Liver (tissue), 9 donors: ENCODE data around the gene PLCB1. TPM values are rescaled to one million over a fixed set of nuclear protein-coding genes. Genes with fewer than 3 reads are reported as not detected.

Experiments
- DNase-seq: peaks from one replicate; pipeline ENCODE4 v3.0.0-alpha.2; 2017; ENCODE audit warnings: low spot score
- H3K27ac ChIP-seq, 2 donors: one replicate each; pipeline ENCODE4 v1.7.0; 2013; ENCODE audit warnings: inconsistent platforms in 2 of 2, low read length in 2 of 2, control low read depth in 1 of 2, low read depth in 1 of 2, mild to moderate bottlenecking in 1 of 2
- H3K27me3 ChIP-seq, 4 donors: one replicate each; pipeline versions ENCODE4 v1.6.1 to v1.7.0; 2013; ENCODE audit warnings: low read length in 3 of 4, inconsistent platforms in 1 of 4, mild to moderate bottlenecking in 1 of 4, moderate library complexity in 1 of 4; ENCODE audit not compliant: control insufficient read depth in 4 of 4, insufficient read depth in 4 of 4
- H3K36me3 ChIP-seq, 4 donors: one replicate each; pipeline versions ENCODE4 v1.6.1 to v1.7.0; 2013; ENCODE audit warnings: low read length in 3 of 4, mild to moderate bottlenecking in 3 of 4, low read depth in 1 of 4, moderate library complexity in 1 of 4; ENCODE audit not compliant: control insufficient read depth in 4 of 4, insufficient read depth in 3 of 4
- H3K4me1 ChIP-seq, 4 donors: one replicate each; pipeline versions ENCODE4 v1.6.1 to v1.7.0; 2013; ENCODE audit warnings: low read length in 3 of 4, mild to moderate bottlenecking in 3 of 4, moderate library complexity in 1 of 4; ENCODE audit not compliant: control insufficient read depth in 4 of 4, insufficient read depth in 4 of 4
- H3K4me3 ChIP-seq, 3 donors: one replicate each; pipeline versions ENCODE4 v1.6.1 to v1.7.0; 2013; ENCODE audit warnings: low read length in 3 of 3, control low read depth in 1 of 3, low read depth in 1 of 3, mild to moderate bottlenecking in 1 of 3
- H3K9ac ChIP-seq, 2 donors: one replicate each; pipeline ENCODE4 v1.7.0; 2013; ENCODE audit warnings: low read length in 2 of 2, mild to moderate bottlenecking in 2 of 2, moderate library complexity in 2 of 2, control low read depth in 1 of 2, low read depth in 1 of 2
- H3K9me3 ChIP-seq, 4 donors: one replicate each; pipeline versions ENCODE4 v1.6.1 to v1.7.0; 2013; ENCODE audit warnings: low read length in 3 of 4; ENCODE audit not compliant: control insufficient read depth in 4 of 4
- CTCF ChIP-seq: fragments of 150-350 bp; IDR thresholded peaks from 2 replicates; pipeline ENCODE4 v1.5.1; 2017; ENCODE audit warnings: improper control_type of control experiment, low read depth, low read length; ENCODE audit not compliant: missing input control
- EGR1 ChIP-seq, 2 donors: IDR thresholded peaks; 2 replicates each; pipeline ENCODE4 v1.6.1; 2016 to 2018; ENCODE audit warnings: antibody characterized with exemption in 2 of 2, low read depth in 2 of 2
- FOXA1 ChIP-seq: IDR thresholded peaks from 2 replicates; pipeline ENCODE4 v1.6.1; 2016; ENCODE audit warnings: antibody characterized with exemption
- FOXA2 ChIP-seq: IDR thresholded peaks from 2 replicates; pipeline ENCODE4 v1.6.1; 2016; ENCODE audit warnings: antibody characterized with exemption
- GABPA ChIP-seq, 2 donors: IDR thresholded peaks in 1 of 2; conservative IDR thresholded peaks in 1 of 2; 2 replicates each; pipeline ENCODE4 v1.6.1; 2016; ENCODE audit warnings: antibody characterized with exemption in 2 of 2, mild to moderate bottlenecking in 1 of 2, moderate library complexity in 1 of 2
- HNF4A ChIP-seq, 2 donors: conservative IDR thresholded peaks; 2 replicates each; pipeline ENCODE4 v1.6.1; 2016; ENCODE audit warnings: antibody characterized with exemption in 2 of 2, mild to moderate bottlenecking in 2 of 2
- HNF4G ChIP-seq: IDR thresholded peaks from 2 replicates; pipeline ENCODE4 v1.6.1; 2016; ENCODE audit warnings: antibody characterized with exemption
- JUND ChIP-seq, 2 donors: IDR thresholded peaks; 2 replicates each; pipeline ENCODE4 v1.6.1; 2016; ENCODE audit warnings: antibody characterized with exemption in 2 of 2
- MAX ChIP-seq: IDR thresholded peaks from 2 replicates; pipeline ENCODE4 v1.6.1; 2016; ENCODE audit warnings: antibody characterized with exemption
- NR2F2 ChIP-seq: IDR thresholded peaks from 2 replicates; pipeline ENCODE4 v1.6.1; 2016; ENCODE audit warnings: antibody characterized with exemption
- RAD21 ChIP-seq, 2 donors: IDR thresholded peaks; 2 replicates each; pipeline ENCODE4 v1.6.1; 2016; ENCODE audit warnings: antibody characterized with exemption in 2 of 2, mild to moderate bottlenecking in 2 of 2
- REST ChIP-seq: IDR thresholded peaks from 2 replicates; pipeline ENCODE4 v1.6.1; 2016; ENCODE audit warnings: antibody characterized with exemption, mild to moderate bottlenecking
- RXRA ChIP-seq, 2 donors: IDR thresholded peaks; 2 replicates each; pipeline ENCODE4 v1.6.1; 2017 to 2018; ENCODE audit warnings: antibody characterized with exemption in 2 of 2, mild to moderate bottlenecking in 1 of 2
- SP1 ChIP-seq: IDR thresholded peaks from 2 replicates; pipeline ENCODE4 v1.6.1; 2018; ENCODE audit warnings: antibody characterized with exemption, mild to moderate bottlenecking
- TAF1 ChIP-seq: conservative IDR thresholded peaks from 2 replicates; pipeline ENCODE4 v1.6.1; 2016; ENCODE audit warnings: antibody characterized with exemption, mild to moderate bottlenecking
- YY1 ChIP-seq: IDR thresholded peaks from 2 replicates; pipeline ENCODE4 v1.6.1; 2016; ENCODE audit warnings: antibody characterized with exemption, mild to moderate bottlenecking
- ZBTB33 ChIP-seq: IDR thresholded peaks from 2 replicates; pipeline ENCODE4 v1.6.1; 2016; ENCODE audit warnings: antibody characterized with exemption
- WGBS: extraction: QIAGEN DNeasy Blood & Tissue Kit; methylation state at CpG from one replicate; pipeline ENCODE4 v1.1.7; 2013; 5-methylcytosine and 5-hydroxymethylcytosine counted together
- polyA plus RNA-seq, 2 donors: library from polyadenylated mRNA; stranded (reverse) in 1 of 2; unstranded in 1 of 2; fragments of 200-250 nt in 1 of 2; fragments of >200 nt in 1 of 2; fragmentation: Nextera tagmentation in 1 of 2; extraction: Ambion mirVana in 1 of 2; gene quantifications; one replicate each; pipeline versions ENCODE4 v1.2.1 to v1.2.3, GENCODE V29; 2013 to 2015
- total RNA-seq, 2 donors: library from RNA; depleted of rRNA; stranded (reverse); fragments of >200 nt; gene quantifications; one replicate each; pipeline ENCODE4 v1.2.3, GENCODE V29; 2014
- TF ChIP-seq, protein P1 (sequence below): IDR thresholded peaks from 2 replicates; pipeline ENCODE4 v1.6.1; 2016; ENCODE audit warnings: antibody characterized with exemption
- donor health status: healthy.
- donor health status: healthy.
- donor health status: healthy.
- donor health status: healthy.
- donor health status: healthy.

PLCB1 gene
- total and polyA plus RNA-seq, 4 donors = 3.7 to 13.5 (median 5.9) TPM

DNA sequence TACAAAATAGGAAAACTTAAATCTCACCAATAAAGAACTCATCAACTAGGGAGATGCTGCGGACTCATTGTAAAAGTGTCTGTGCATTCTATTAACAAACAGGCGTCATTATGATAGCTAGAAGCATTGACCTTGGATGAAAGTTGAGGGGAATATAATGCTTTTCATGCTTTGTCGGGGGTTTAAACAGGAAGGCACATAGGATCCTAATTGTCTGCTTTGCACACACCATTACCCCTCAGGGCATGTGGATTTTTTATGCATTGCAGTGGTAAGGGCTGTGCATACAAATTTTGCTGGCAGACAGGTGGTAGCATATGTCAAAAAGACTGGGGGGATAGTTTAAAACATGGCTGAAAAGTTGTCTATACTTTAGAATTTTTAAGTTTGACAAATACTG lies 488.9 kb downstream of the PLCB1 start (continued):
- TF ChIP-seq CTCF = no peak
- TF ChIP-seq, protein P1, sequence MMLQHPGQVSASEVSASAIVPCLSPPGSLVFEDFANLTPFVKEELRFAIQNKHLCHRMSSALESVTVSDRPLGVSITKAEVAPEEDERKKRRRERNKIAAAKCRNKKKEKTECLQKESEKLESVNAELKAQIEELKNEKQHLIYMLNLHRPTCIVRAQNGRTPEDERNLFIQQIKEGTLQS = no peak

DNA sequence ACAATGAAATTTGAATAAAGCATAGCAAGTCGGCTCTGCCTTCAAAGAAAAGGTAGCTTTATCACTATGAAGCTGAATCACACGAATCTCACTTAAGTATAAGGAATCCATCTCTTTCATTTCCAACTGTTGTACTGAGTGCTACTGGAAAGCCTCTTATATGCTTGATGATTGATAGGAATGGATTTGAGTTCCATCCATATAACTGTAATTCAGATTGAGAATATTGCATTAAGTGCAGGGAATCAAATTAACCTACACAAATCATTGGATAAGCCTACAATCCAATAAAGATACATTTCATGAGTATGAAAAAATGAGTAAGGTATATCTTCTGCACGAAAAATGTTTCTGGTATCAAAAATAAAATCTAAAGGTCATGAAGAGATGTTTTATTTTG lies 492.0 kb downstream of the PLCB1 start:
- TF ChIP-seq RAD21 (IDR thresholded peaks at IDR 0.05) (no peak), CTCF (no peak), SP1 (no peak), REST (no peak), ZBTB33 (no peak), FOXA1 (no peak), GABPA (IDR thresholded peaks at IDR 0.05 in 1 of 2, conservative IDR thresholded peaks at IDR 0.05 in 1 of 2) (no peak), FOXA2 (no peak), HNF4G (no peak), NR2F2 (no peak), YY1 (no peak), TAF1 (no peak), JUND (IDR thresholded peaks at IDR 0.05) (no peak), HNF4A (conservative IDR thresholded peaks at IDR 0.05) (no peak), EGR1 (IDR thresholded peaks at IDR 0.05; ENCODE audit: low read depth in 2 of 2) (no peak), RXRA (IDR thresholded peaks at IDR 0.05) (no peak), MAX (no peak)
- TF ChIP-seq, protein P1 = no peak
- no peaks in the 10 kb centered on the region for H3K27me3 ChIP-seq
- no peak for DNase-seq
- WGBS = 90% methylated on average over 3 of the region's 3 CpGs
- H3K4me3 ChIP-seq = no peak overlapping the region
- no peak overlapping the region for H3K9ac ChIP-seq
- no peak overlapping the region for H3K27ac ChIP-seq
- no peaks in the 10 kb centered on the region for H3K4me1 ChIP-seq
- no peaks in the 10 kb centered on the region for H3K36me3 ChIP-seq
- H3K9me3 ChIP-seq = no peaks in the 10 kb centered on the region
